ENCODE results near the gene KIAA1958. TPM values are rescaled to one million over a fixed set of nuclear protein-coding genes. Genes with fewer than 3 reads are reported as not detected.
"Not testable (repeated sequence)": the region's sequence is repeated elsewhere in the genome, so short reads cannot be mapped to it uniquely, and the experiment has no call there.

Gene KIAA1958
- total and polyA plus RNA-seq, 4 donors = 0.99 to 7.1 (median 3.3) TPM

GRCh38 chr9:112673221-112673620, 186.6 kb downstream of the KIAA1958 start:
- 97% methylated on average over 4 of the region's 4 CpGs for WGBS
- DNase-seq (ENCODE audit: low spot score); H3K27ac ChIP-seq (ENCODE audit: low read depth in 1 of 2, low read length in 2 of 2); H3K27me3 ChIP-seq (ENCODE audit: control insufficient read depth in 4 of 4, insufficient read depth in 4 of 4, low read length in 3 of 4); H3K36me3 ChIP-seq (ENCODE audit: control insufficient read depth in 4 of 4, insufficient read depth in 3 of 4, low read depth in 1 of 4, low read length in 3 of 4); H3K9me3 ChIP-seq (ENCODE audit: control insufficient read depth in 4 of 4, low read length in 3 of 4); H3K4me3 ChIP-seq (ENCODE audit: low read depth in 1 of 3, low read length in 3 of 3); H3K9ac ChIP-seq (ENCODE audit: low read depth in 1 of 2, low read length in 2 of 2); H3K4me1 ChIP-seq (ENCODE audit: control insufficient read depth in 4 of 4, insufficient read depth in 4 of 4, low read length in 3 of 4): not testable (repeated sequence)

- Histone ChIP-seq H3K27me3 (ENCODE audit: control insufficient read depth in 4 of 4, insufficient read depth in 4 of 4, low read length in 3 of 4) (no peaks in the 10 kb centered on the region), H3K4me3 (ENCODE audit: low read depth in 1 of 3, low read length in 3 of 3) (no peak overlapping the region), H3K36me3 (ENCODE audit: control insufficient read depth in 4 of 4, insufficient read depth in 3 of 4, low read depth in 1 of 4, low read length in 3 of 4) (no peaks in the 10 kb centered on the region), H3K9ac (ENCODE audit: low read depth in 1 of 2, low read length in 2 of 2) (no peak overlapping the region), H3K27ac (ENCODE audit: low read depth in 1 of 2, low read length in 2 of 2) (no peak overlapping the region), H3K4me1 (ENCODE audit: control insufficient read depth in 4 of 4, insufficient read depth in 4 of 4, low read length in 3 of 4) (no peaks in the 10 kb centered on the region), H3K9me3 (ENCODE audit: control insufficient read depth in 4 of 4, low read length in 3 of 4) (peaks cover 0 to 11% (median 5%) of the 10 kb centered on the region in 4 donors)
- no peak for DNase-seq (ENCODE audit: low spot score)
- TF ChIP-seq EGR1 (IDR thresholded peaks at IDR 0.05; ENCODE audit: low read depth in 2 of 2) = no peak
- TF ChIP-seq HNF4A (conservative IDR thresholded peaks at IDR 0.05) = no peak
- no peak for TF ChIP-seq SP1 (IDR thresholded peaks at IDR 0.05)
- no peak for TF ChIP-seq FOXA1 (IDR thresholded peaks at IDR 0.05)
- TF ChIP-seq NR2F2 (IDR thresholded peaks at IDR 0.05) = no peak
- no peak for TF ChIP-seq FOXA2 (IDR thresholded peaks at IDR 0.05)
- TF ChIP-seq ATF3 (IDR thresholded peaks at IDR 0.05) = no peak
These were observed 190.4 kb downstream of the KIAA1958 start for GRCh38 chr9:112677040-112677439.

- Histone ChIP-seq H3K4me3 (ENCODE audit: low read depth in 1 of 3, low read length in 3 of 3) (no peak overlapping the region), H3K27ac (ENCODE audit: low read depth in 1 of 2, low read length in 2 of 2) (no peak overlapping the region), H3K27me3 (ENCODE audit: control insufficient read depth in 4 of 4, insufficient read depth in 4 of 4, low read length in 3 of 4) (no peaks in the 10 kb centered on the region), H3K36me3 (ENCODE audit: control insufficient read depth in 4 of 4, insufficient read depth in 3 of 4, low read depth in 1 of 4, low read length in 3 of 4) (peaks cover 0 to 3% (median 0%) of the 10 kb centered on the region in 4 donors), H3K9me3 (ENCODE audit: control insufficient read depth in 4 of 4, low read length in 3 of 4) (peaks cover 0 to 11% (median 5%) of the 10 kb centered on the region in 4 donors), H3K4me1 (ENCODE audit: control insufficient read depth in 4 of 4, insufficient read depth in 4 of 4, low read length in 3 of 4) (no peaks in the 10 kb centered on the region), H3K9ac (ENCODE audit: low read depth in 1 of 2, low read length in 2 of 2) (no peak overlapping the region)
- DNase-seq (ENCODE audit: low spot score) = no peak
- WGBS = 89% methylated on average over 6 of the region's 6 CpGs
- TF ChIP-seq ZBTB33 (IDR thresholded peaks at IDR 0.05) (no peak), NR2F2 (IDR thresholded peaks at IDR 0.05) (no peak), FOXA1 (IDR thresholded peaks at IDR 0.05) (no peak), JUND (IDR thresholded peaks at IDR 0.05) (no peak), CTCF (IDR thresholded peaks at IDR 0.05; ENCODE audit: low read depth, low read length, missing input control) (no peak), MAX (IDR thresholded peaks at IDR 0.05) (no peak), TAF1 (conservative IDR thresholded peaks at IDR 0.05) (no peak), EGR1 (IDR thresholded peaks at IDR 0.05; ENCODE audit: low read depth in 2 of 2) (no peak), HNF4A (conservative IDR thresholded peaks at IDR 0.05) (no peak), RXRA (IDR thresholded peaks at IDR 0.05) (no peak), FOXA2 (IDR thresholded peaks at IDR 0.05) (no peak), GABPA (IDR thresholded peaks at IDR 0.05 in 1 of 2, conservative IDR thresholded peaks at IDR 0.05 in 1 of 2) (no peak), YY1 (IDR thresholded peaks at IDR 0.05) (no peak), REST (IDR thresholded peaks at IDR 0.05) (no peak), ATF3 (IDR thresholded peaks at IDR 0.05) (no peak)
These were observed 194.2 kb downstream of the KIAA1958 start for GRCh38 chr9:112680731-112681402.

All from liver (tissue), 9 donors.